Neural progenitor cell (in vitro differentiated cells): ENCODE data around the gene USF2. TPM values are rescaled to one million over a fixed set of nuclear protein-coding genes. Genes with fewer than 3 reads are reported as not detected.
"Not testable (repeated sequence)": the region's sequence is repeated elsewhere in the genome, so short reads cannot be mapped to it uniquely, and the experiment has no call there.

Experiments
- DNase-seq: peaks from one replicate; pipeline ENCODE4 v3.0.0-alpha.2; 2016; ENCODE audit warnings: low spot score
- H2AFZ ChIP-seq: fragments of 200-600 bp; sonication (generic); replicated peaks from 2 replicates; pipeline ENCODE4 v1.6.1; 2016; ENCODE audit warnings: antibody characterized with exemption
- H3F3A ChIP-seq: fragments of 200-600 bp; sonication (generic); 2 replicates; pipeline ENCODE4 v1.6.1; 2016; ENCODE audit warnings: antibody characterized with exemption, low read depth
- H3K27ac ChIP-seq: fragments of 200-600 bp; sonication (generic); 2 replicates; pipeline ENCODE4 v1.5.1; 2016; ENCODE audit warnings: mild to moderate bottlenecking
- H3K27me3 ChIP-seq: fragments of 200-600 bp; sonication (generic); 2 replicates; pipeline ENCODE4 v1.6.1; 2016; ENCODE audit warnings: mild to moderate bottlenecking, moderate library complexity
- H3K36me3 ChIP-seq: fragments of 200-600 bp; sonication (generic); 2 replicates; pipeline ENCODE4 v1.5.1; 2016
- H3K4me1 ChIP-seq: fragments of 200-600 bp; sonication (generic); 2 replicates; pipeline ENCODE4 v1.6.1; 2016; ENCODE audit warnings: mixed run types
- H3K4me2 ChIP-seq: fragments of 200-600 bp; sonication (generic); 2 replicates; pipeline ENCODE4 v1.6.1; 2016
- H3K4me3 ChIP-seq: fragments of 200-600 bp; sonication (generic); 2 replicates; pipeline ENCODE4 v1.5.1; 2016
- H3K79me2 ChIP-seq: fragments of 200-600 bp; sonication (generic); 2 replicates; pipeline ENCODE4 v1.6.1; 2016; ENCODE audit warnings: low read depth
- H3K9ac ChIP-seq: fragments of 200-600 bp; sonication (generic); 2 replicates; pipeline ENCODE4 v1.6.1; 2016
- H3K9me3 ChIP-seq: fragments of 200-600 bp; sonication (generic); 2 replicates; pipeline ENCODE4 v1.5.1; 2016; ENCODE audit warnings: low read depth
- H4K20me1 ChIP-seq: fragments of 200-600 bp; sonication (generic); 2 replicates; pipeline ENCODE4 v1.6.1; 2016; ENCODE audit warnings: low read depth
- H3K27ac Mint-ChIP-seq: 3 replicates; pipeline ENCODE4 v1.8.0; 2021; ENCODE audit warnings: mixed read lengths
- H3K27me3 Mint-ChIP-seq: 2 replicates; pipeline ENCODE4 v1.8.0; 2022; ENCODE audit warnings: low read depth, mild to moderate bottlenecking, inconsistent platforms, moderate library complexity, mixed read lengths; ENCODE audit not compliant: insufficient read depth
- H3K36me3 Mint-ChIP-seq: 3 replicates; pipeline ENCODE4 v1.8.0; 2021; ENCODE audit warnings: mixed read lengths
- H3K4me1 Mint-ChIP-seq: 3 replicates; pipeline ENCODE4 v1.8.0; 2021; ENCODE audit warnings: mixed read lengths
- H3K4me3 Mint-ChIP-seq: 3 replicates; pipeline ENCODE4 v1.8.0; 2021; ENCODE audit warnings: mild to moderate bottlenecking, moderate library complexity, mixed read lengths
- H3K9me3 Mint-ChIP-seq: 3 replicates; pipeline ENCODE4 v1.8.0; 2020; ENCODE audit warnings: mixed read lengths
- EZH2 ChIP-seq: fragments of 200-600 bp; sonication (generic); IDR thresholded peaks from 2 replicates; pipeline ENCODE4 v1.6.1; 2017; ENCODE audit warnings: antibody characterized with exemption, mild to moderate bottlenecking, moderate library complexity
- EZH2phosphoT487 ChIP-seq: fragments of 200-600 bp; sonication (generic); IDR thresholded peaks from 2 replicates; pipeline ENCODE4 v1.6.1; 2017; ENCODE audit warnings: antibody characterized with exemption
- total RNA-seq: library from RNA; depleted of rRNA; stranded (reverse); fragments of >200 nt; gene quantifications from 2 replicates; pipeline ENCODE4 v1.2.3, GENCODE V29; 2015; ENCODE audit warnings: low replicate concordance
- TF ChIP-seq, protein P1 (sequence below): fragments of 200-600 bp; sonication (generic); IDR thresholded peaks from 2 replicates; pipeline ENCODE4 v1.5.1; 2017; ENCODE audit warnings: antibody characterized with exemption, mild to moderate bottlenecking

USF2 gene, protein sequence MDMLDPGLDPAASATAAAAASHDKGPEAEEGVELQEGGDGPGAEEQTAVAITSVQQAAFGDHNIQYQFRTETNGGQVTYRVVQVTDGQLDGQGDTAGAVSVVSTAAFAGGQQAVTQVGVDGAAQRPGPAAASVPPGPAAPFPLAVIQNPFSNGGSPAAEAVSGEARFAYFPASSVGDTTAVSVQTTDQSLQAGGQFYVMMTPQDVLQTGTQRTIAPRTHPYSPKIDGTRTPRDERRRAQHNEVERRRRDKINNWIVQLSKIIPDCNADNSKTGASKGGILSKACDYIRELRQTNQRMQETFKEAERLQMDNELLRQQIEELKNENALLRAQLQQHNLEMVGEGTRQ
- 46.8 and 88.7 TPM in 2 replicates for total RNA-seq

DNA sequence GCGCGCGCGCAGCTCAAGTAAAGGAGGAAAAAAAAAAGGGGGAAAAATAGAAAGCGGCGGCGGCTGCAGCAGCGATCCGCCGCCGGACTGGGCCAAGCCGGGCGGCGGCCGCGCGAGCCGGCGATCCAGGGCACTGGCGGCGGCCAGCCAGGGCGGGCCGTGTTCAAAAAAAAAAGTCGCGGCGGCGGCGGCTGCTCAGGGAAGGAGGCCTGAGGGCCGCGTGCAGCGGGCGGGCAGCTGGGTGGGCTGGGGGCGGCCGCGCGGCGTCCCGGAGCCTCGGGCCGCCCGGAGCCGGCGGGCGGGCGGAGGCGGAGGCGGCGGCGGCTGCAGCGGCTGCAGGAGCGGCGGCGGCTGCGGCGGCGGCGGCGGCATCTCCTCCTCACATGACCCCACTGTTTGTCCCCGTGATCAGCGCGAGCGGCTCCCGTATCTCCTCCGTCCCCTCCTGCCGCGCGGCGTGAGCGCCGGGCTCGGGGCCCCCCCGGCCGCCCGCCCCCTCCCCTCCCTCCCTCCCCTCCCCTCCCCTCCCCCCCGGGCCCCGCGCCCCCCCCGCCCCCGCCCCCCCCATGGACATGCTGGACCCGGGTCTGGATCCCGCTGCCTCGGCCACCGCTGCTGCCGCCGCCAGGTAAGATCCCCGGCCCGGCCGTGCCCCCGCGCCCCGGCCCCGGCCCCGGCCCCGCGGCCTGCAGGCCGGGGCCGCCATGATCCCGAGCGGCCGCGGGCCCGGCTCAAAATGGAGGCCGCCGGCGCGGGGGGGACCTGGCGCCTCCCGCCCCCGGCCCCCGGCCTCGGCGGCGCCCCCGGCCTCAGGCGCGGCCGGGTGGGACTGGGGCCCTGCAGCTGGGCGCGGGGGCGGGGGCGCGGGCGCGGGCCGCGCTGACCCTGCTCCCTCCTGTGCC is at the start of gene USF2:
Gene USF2 (plus strand): TSS at position 427 of the 902 bp plus-strand sequence. CDS start 140 bp downstream, at position 567.
- Mint-ChIP-seq H3K4me3 (peak within 1 kb of the TSS; percentile 94), H3K4me1 (peaks cover 16% of the 10 kb centered on the region)
- H3K27me3 ChIP-seq = no peaks in the 10 kb centered on the region

DNA sequence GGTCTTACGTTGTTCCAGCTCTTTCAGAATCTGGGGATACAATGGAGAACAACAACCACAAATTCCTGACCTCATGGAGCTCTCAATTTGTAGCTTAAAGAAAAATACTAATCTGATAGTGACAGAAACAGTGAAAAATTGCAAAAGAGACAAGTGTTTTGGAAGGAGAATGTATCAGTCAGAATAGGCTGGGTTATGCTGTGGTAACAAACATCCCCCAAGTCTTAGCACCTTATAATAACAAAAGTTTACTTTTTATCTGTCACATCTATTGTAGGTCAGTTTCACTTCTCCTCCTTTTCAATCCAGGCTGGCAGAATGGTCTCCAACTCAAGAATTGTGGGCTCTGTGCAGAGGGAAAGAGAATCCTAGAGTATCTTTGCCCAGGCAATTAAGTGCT is 49.8 kb upstream of the USF2 start:
- Histone ChIP-seq H3K4me3 (no peak overlapping the region), H2AFZ (no peak overlapping the region), H3K27ac (no peak overlapping the region), H3K4me1 (no peaks in the 10 kb centered on the region), H3K27me3 (no peaks in the 10 kb centered on the region), H3K36me3 (no peaks in the 10 kb centered on the region), H3K9me3 (no peaks in the 10 kb centered on the region), H4K20me1 (no peaks in the 10 kb centered on the region), H3F3A (no peaks in the 10 kb centered on the region), H3K9ac (no peak overlapping the region), H3K4me2 (no peak overlapping the region), H3K79me2 (no peaks in the 10 kb centered on the region)
- no peak overlapping the region for H3K4me3 Mint-ChIP-seq
- DNase-seq = no peak
- TF ChIP-seq EZH2 (no peak), EZH2phosphoT487 (no peak)
- TF ChIP-seq, protein P1, sequence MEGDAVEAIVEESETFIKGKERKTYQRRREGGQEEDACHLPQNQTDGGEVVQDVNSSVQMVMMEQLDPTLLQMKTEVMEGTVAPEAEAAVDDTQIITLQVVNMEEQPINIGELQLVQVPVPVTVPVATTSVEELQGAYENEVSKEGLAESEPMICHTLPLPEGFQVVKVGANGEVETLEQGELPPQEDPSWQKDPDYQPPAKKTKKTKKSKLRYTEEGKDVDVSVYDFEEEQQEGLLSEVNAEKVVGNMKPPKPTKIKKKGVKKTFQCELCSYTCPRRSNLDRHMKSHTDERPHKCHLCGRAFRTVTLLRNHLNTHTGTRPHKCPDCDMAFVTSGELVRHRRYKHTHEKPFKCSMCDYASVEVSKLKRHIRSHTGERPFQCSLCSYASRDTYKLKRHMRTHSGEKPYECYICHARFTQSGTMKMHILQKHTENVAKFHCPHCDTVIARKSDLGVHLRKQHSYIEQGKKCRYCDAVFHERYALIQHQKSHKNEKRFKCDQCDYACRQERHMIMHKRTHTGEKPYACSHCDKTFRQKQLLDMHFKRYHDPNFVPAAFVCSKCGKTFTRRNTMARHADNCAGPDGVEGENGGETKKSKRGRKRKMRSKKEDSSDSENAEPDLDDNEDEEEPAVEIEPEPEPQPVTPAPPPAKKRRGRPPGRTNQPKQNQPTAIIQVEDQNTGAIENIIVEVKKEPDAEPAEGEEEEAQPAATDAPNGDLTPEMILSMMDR = no peak
- peaks cover 4% of the 10 kb centered on the region for H3K27me3 Mint-ChIP-seq
- peaks cover 7% of the 10 kb centered on the region for H3K9me3 Mint-ChIP-seq
- no peaks in the 10 kb centered on the region for H3K4me1 Mint-ChIP-seq
- no peak overlapping the region for H3K27ac Mint-ChIP-seq
- no peaks in the 10 kb centered on the region for H3K36me3 Mint-ChIP-seq

More for the DNA sequence above, at the start of gene USF2:
- Histone ChIP-seq H3K27ac (peak within 1 kb of the TSS; percentile 84), H3F3A (peaks cover 38% of the 10 kb centered on the region), H2AFZ (no peak within 1 kb of the TSS), H3K4me2 (peak within 1 kb of the TSS; percentile 90), H3K79me2 (peaks cover 29% of the 10 kb centered on the region), H4K20me1 (peaks cover 32% of the 10 kb centered on the region), H3K4me1 (no peaks in the 10 kb centered on the region), H3K4me3 (peak within 1 kb of the TSS; percentile 80), H3K9me3 (no peaks in the 10 kb centered on the region), H3K9ac (no peak within 1 kb of the TSS), H3K36me3 (peaks cover 5% of the 10 kb centered on the region)
- Mint-ChIP-seq H3K36me3 (peaks cover 21% of the 10 kb centered on the region), H3K27me3 (peaks cover 4% of the 10 kb centered on the region), H3K9me3 (no peaks in the 10 kb centered on the region), H3K27ac (peak within 1 kb of the TSS; percentile 83)
- TF ChIP-seq EZH2phosphoT487 (no peak), EZH2 (no peak)
- TF ChIP-seq, protein P1 = no peak
- DNase-seq = peak; percentile 89

DNA sequence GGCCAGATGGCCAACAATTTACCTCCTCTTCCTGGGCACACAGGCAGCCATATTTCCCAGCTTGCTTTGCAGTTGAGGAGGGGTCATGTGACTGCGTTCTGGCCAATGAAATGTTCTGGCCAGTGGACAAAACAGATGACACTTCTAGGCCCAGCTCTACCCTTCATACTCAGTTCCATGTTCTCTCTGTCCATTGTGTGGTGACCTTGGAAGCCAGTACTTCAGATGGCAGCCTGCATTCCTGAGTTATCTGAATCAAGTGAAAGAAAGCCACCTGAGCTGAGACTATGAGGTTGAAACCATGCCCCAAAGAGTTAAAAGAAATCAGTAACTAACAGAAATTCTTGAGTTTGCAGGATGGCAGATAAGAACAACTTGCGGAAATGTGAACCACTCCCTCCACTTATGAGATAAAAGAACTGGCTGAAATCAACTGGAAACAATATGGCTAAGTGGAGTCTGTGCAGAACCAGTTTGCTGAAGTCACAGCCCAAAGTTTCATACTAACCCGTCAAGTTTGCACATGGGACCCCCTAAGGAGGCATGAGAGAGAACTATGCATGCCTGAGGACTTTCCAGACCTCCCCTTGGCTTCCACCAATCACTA is 48.3 kb upstream of the USF2 start:
- H3K4me3 Mint-ChIP-seq = no peak overlapping the region
- Histone ChIP-seq H3K36me3 (no peaks in the 10 kb centered on the region), H3K4me3 (no peak overlapping the region), H3K27ac (no peak overlapping the region), H3K4me1 (no peaks in the 10 kb centered on the region), H3K9me3 (no peaks in the 10 kb centered on the region), H3F3A (no peaks in the 10 kb centered on the region), H3K27me3 (no peaks in the 10 kb centered on the region), H2AFZ (no peak overlapping the region), H3K9ac (no peak overlapping the region), H3K79me2 (no peaks in the 10 kb centered on the region), H3K4me2 (no peak overlapping the region), H4K20me1 (no peaks in the 10 kb centered on the region)
- no peaks in the 10 kb centered on the region for H3K4me1 Mint-ChIP-seq
- peaks cover 4% of the 10 kb centered on the region for H3K27me3 Mint-ChIP-seq
- no peak for DNase-seq
- no peaks in the 10 kb centered on the region for H3K36me3 Mint-ChIP-seq
- TF ChIP-seq, protein P1 = no peak
- no peak for TF ChIP-seq EZH2
- no peak for TF ChIP-seq EZH2phosphoT487
- H3K27ac Mint-ChIP-seq = no peak overlapping the region
- H3K9me3 Mint-ChIP-seq = peaks cover 7% of the 10 kb centered on the region

DNA sequence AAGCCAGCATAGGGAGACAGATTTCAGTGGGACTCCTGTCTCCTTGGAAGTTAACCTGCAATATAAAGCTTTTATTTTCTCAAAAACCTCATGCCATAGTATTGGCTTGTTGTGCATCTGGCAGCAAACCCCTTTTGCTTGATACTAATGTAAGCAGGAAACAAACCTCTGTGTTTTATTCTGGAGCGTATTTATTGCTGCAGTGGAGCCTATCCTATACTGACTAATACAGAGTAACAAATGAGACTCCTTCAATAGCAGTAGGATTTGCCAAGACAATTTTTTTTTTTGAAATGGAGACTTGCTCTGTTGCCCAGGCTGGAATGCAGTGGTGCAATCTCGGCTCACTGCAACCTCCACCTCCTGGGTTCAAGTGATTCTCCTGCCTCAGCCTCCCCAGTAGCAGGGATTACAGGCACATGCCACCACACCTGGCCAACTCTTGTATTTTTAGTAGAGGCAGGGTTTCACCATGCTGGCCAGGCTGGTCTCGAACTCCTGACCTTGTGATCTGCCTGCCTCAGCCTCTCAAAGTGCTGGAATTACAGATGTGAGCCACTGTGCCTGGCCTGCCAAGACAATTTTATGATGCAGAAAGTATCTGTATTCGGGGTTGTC is 47.7 kb upstream of the USF2 start:
- H3F3A ChIP-seq, H3K9me3 Mint-ChIP-seq, DNase-seq, H3K36me3 ChIP-seq, H3K4me2 ChIP-seq, H3K4me3 ChIP-seq, H2AFZ ChIP-seq, H3K9me3 ChIP-seq, H4K20me1 ChIP-seq, H3K9ac ChIP-seq, H3K27ac Mint-ChIP-seq, H3K4me1 ChIP-seq, H3K27me3 ChIP-seq, H3K79me2 ChIP-seq, H3K27me3 Mint-ChIP-seq, H3K36me3 Mint-ChIP-seq, H3K4me1 Mint-ChIP-seq, H3K27ac ChIP-seq, H3K4me3 Mint-ChIP-seq: not testable (repeated sequence)
